D721Med (cell line): ENCODE data around the gene FGF11.
"Not testable (repeated sequence)": the region's sequence is repeated elsewhere in the genome, so short reads cannot be mapped to it uniquely, and the experiment has no call there.

Experiments used
- DNase-seq: peaks from one replicate; pipeline ENCODE4 v3.0.0; 2011; ENCODE audit warnings: low spot score; ENCODE audit not compliant: insufficient read length
- FAIRE-seq: peaks from 2 replicates; lab custom pipeline; 2011; peaks lifted over from hg19 to GRCh38; lab: Jason Lieb, UNC
- CTCF ChIP-seq: IDR thresholded peaks from 2 replicates; pipeline ENCODE4 v1.5.1; 2012; ENCODE audit warnings: mild to moderate bottlenecking, control low read depth; ENCODE audit not compliant: insufficient read depth; ENCODE audit errors: missing control alignments

FGF11 gene

GRCh38 chr17:7471729-7472128, 32.4 kb downstream of the FGF11 start:
- no peak for TF ChIP-seq CTCF
- FAIRE-seq, result no peak

GRCh38 chr17:7474767-7475166, 35.5 kb downstream of the FGF11 start:
- DNase-seq, FAIRE-seq: not testable (repeated sequence)

More at GRCh38 chr17:7471729-7472128, 32.4 kb downstream of the FGF11 start:
- DNase-seq, result no peak

GRCh38 chr17:7475764-7476422, 36.6 kb downstream of the FGF11 start:
- no peak for FAIRE-seq
- DNase-seq, result no peak
- no peak for TF ChIP-seq CTCF

GRCh38 chr17:7476494-7476893, 37.2 kb downstream of the FGF11 start:
- DNase-seq, result no peak
- no peak for TF ChIP-seq CTCF
- FAIRE-seq, result no peak

- DNase-seq, result no peak
- no peak for TF ChIP-seq CTCF
- FAIRE-seq, result no peak
Observed at GRCh38 chr17:7476951-7477350, 37.6 kb downstream of the FGF11 start.

GRCh38 chr17:7477392-7478275, 38.3 kb downstream of the FGF11 start:
- TF ChIP-seq CTCF, result no peak
- FAIRE-seq (no peak), DNase-seq (peak; percentile 58)

- DNase-seq (no peak), FAIRE-seq (no peak)
Observed at GRCh38 chr17:7478276-7479212, 39.2 kb downstream of the FGF11 start.

More at GRCh38 chr17:7478276-7479212, 39.2 kb downstream of the FGF11 start:
- no peak for TF ChIP-seq CTCF
